Brain pericyte (primary cell): ENCODE data around the gene DLX3.
A peak's percentile ranks its signal among the peaks of the same experiment; 100 is the strongest.

Source experiments
- DNase-seq: peaks from one replicate; pipeline ENCODE4 v3.0.0-alpha.2; 2012; ENCODE audit warnings: low read depth, low spot score

DLX3 gene

DNA sequence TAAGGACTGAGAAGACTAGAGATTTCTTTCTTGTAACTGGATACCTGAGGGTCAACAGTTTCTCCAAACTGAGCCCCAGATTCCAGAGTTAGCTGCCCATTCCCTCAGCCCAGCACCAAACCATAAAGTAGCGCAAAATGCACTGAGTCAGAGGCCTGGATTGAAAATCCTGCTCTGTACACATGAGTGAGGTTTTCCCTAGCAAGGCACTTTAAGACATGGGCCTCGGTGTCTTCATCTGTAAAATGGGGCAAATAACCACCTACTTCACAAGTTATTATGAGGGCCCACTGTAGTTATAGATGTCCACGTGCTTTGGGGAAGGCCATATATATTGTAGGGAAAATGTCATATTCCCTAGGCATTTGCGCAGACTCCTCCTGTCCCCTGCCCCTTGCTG, 36.3 kb downstream of the DLX3 start:
- DNase-seq, result no peak

DNA sequence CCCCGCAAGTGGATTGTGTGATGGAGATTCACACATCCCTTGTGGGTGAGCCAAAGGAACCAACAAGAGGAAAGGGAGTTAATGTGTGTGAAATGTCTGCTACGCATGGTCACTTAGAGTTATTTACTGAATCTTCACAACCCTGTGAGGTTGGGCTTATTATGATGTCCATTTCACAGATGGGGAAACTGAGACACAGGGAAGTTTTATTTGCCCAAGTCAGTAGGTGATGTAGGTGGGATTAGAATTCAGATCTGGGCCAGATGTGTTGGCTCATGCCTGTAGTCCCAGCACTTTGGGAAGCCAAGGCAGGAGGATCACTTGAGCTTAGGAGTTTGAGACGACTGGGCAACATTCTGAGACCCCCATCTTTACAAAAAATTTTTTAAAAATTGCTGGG, 37.7 kb downstream of the DLX3 start:
- no peak for DNase-seq

DNA sequence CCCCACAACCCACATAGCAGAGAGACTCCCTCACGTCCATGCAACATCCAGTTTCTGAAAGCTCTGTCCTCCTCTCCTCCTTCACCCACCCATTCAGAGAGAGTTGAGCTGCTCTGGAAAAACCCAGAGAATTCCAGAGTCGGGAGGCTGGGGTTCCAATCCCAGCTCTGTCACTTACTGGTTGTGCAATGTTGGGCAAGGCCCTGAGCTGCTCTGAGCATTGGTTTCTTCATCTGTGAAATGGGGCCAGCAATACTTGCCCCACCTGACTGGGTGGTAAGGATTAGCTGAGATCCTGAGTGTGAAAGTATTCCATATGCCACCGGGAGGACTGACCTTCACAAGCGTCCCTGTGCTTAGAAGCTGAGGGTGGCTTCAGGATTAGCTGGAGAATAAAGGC, 38.2 kb downstream of the DLX3 start:
- no peak for DNase-seq

DNA sequence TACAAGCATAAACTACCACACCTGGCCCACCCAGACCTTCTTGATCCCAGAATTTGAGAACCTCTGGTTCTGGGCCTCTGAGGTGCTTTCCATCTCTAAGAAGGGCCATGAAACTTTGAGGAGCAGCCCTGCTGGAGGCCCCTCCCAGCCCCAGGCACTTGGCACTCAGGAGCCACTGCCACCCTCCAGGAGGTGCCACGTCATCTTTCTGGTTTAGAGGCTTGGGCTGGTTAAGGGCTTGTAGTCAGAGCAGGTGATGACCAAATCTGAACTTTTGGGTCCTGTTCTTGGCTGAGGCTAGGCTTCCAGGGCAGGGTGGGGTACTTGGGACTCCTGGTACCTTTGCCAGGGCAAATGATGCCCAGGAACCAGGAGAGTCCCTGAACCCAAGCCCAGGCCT, 39.9 kb downstream of the DLX3 start:
- no peak for DNase-seq

- DNase-seq, result no peak
Measured at GRCh38 chr17:49952912-49953497, 42.0 kb downstream of the DLX3 start.

DNA sequence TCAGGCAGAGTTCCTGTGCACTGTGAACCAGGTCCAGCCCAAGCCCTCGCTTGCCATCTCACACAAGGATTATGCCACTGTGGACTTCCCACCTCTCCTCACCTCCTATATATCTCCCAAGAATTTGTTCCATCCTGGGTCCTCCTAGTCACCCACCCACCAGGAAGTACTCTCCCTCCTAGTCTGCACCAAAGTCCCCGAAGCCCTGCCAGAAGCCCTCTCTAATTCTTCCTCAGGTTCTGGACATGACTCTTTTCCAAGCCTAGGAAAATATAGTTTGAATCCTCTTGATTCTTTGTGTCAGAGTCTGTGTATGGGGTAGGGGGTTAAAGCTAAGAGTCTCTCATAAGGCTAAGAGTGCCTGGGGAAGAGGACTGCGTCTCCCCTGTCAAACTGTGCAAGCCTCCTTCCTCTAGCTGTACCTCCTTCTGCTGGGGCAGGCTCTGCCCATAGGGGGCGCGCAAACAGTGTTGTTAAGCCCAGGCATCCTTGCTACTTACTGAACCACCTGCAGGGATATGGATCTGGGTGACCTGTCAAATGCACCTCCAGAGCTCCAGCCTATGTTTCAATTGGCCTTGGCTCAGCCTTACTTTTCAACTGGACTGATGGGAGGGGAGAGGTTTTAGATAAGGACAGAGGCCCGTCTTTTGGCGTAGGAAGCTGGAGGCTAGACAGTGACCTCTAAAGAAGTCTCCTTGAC, 42.7 kb downstream of the DLX3 start:
- no peak for DNase-seq

DNA sequence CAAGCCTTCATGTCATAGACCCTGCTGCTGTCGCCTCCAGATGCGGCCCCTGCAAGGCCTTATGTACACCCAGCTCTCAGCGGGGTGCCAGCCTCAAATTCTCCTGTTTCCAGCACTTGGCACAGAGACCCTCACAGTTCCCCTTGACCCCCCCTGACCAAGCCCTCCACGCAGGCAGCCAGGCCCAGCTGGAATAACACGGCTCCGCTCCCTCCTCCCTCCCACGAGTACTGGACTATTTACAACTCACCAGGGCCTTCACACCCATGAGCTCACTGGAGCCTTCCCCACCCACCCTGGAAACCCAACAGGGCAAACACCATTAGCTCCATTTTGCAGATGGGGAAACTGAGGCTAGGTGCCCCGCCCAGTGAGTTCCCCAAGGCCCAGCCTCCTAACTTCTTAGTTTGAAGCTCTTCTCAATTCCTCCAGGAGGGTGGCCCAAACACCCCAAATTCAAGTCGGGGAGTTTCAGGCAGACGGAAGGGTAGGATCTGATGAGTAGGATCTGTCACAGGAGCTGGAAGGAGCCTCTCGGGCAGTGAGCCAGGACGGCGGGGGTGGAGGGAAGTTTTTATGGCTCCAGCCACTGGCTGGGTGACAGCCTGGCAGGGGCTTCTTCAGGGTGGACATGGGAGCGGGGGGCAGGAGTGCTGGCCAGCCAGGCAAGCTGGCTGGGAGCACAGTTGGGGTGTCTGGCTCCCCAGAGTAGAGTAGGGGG, 43.5 kb downstream of the DLX3 start:
- DNase-seq, result peak; percentile 61

- no peak for DNase-seq
Measured at GRCh38 chr17:49949634-49950033, 45.4 kb downstream of the DLX3 start.

GRCh38 chr17:49946964-49947584, 48.0 kb downstream of the DLX3 start:
- no peak for DNase-seq

DNA sequence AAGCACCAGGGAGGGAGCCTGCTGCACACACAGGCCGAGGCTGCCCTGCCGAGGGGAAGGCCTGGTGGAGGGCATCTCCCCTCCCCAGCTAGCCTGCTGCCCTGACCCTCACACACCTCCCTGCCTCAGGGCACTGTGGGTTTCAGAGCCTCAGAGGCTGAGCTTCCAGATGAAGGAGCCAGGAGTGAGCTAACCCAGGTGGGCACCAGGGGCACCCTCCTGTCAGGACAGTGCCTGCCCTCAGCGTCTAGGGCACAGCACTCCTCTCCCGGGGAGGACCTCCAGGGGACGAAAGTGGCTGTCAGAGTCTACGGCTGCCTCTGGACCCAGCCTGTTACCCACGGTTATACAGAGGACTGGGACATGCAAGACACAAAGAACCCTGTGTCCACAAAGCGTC, 48.8 kb downstream of the DLX3 start:
- no peak for DNase-seq

DNA sequence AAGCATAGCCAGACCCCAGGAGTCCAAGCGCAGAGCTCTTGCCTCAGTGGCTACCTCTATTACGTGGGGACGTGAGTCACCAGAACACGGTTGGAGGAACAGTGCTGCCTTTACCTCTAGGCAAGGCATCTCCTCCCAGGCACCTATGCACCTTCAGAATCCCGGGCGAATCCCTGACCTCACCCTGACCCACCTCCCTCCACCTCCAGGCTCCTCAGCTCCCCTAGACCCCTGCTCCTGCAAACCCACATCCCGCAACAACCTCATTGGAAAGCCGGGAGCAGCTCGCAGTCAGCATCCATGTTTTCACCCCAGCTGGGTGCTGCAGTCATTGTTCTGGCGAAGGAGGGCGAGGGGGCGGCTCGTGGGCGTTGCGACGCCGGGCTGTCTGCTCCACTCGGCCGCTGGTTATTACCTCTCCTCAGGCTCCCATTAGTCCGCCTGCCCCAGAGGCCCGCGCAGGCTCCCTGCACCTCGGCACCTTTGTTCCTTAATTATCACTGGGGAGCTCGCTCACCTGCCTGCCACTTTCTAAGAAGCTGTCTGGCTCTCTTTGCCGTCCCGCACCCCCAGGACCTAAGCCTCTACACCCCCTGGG, 50.7 kb downstream of the DLX3 start:
- DNase-seq, result no peak

GRCh38 chr17:49942947-49943346, 52.1 kb downstream of the DLX3 start:
- no peak for DNase-seq

- no peak for DNase-seq
Measured at GRCh38 chr17:49941427-49941826, 53.6 kb downstream of the DLX3 start.
